ENCODE measurements around the gene RAET1L. TPM values are rescaled to one million over a fixed set of nuclear protein-coding genes. Genes with fewer than 3 reads are reported as not detected.

RAET1L gene
- total and polyA plus RNA-seq, 3 donors from 2014 or later = 0.43 TPM; not detected in 2

DNA sequence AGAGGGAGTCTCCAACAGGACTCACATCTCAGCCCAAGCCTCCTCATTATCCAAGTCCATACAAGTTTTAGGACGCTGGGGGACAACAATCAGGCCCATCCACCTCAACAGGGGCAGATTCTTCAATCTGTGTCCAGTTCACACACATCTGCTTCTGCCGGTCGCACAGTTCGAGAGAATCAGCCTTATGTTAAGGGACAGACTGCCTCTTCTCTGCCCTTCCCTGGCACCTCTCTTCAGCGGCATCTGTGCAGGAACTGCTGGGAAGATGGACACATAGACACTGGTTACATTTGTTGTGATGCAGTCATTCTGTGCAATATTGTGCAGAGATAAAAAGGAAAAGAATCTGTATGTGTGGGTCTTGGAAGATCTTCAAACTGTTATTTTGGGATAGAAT is 40.6 kb downstream of the RAET1L start:
- no peak for DNase-seq
- H3K4me1 ChIP-seq = peaks cover 3% of the 10 kb centered on the region
- 54 to 56% methylated on average over 5 of the region's 5 CpGs for WGBS, 2 donors
- no peak overlapping the region for H3K27ac ChIP-seq
- H3K4me3 ChIP-seq = no peak overlapping the region
- no peaks in the 10 kb centered on the region for H3K27me3 ChIP-seq
- intact Hi-C loops (cut with DNase I; ENCODE audit: low total_unique reads) = no loop called here
- no peaks in the 10 kb centered on the region for H3K36me3 ChIP-seq (ENCODE audit: low read depth, missing control alignments)
- no peak for TF ChIP-seq POLR2A (IDR thresholded peaks at IDR 0.05)
- TF ChIP-seq CTCF (IDR thresholded peaks at IDR 0.05) = no peak
- H3K9me3 ChIP-seq = no peaks in the 10 kb centered on the region

- intact Hi-C loops (cut with DNase I; ENCODE audit: low total_unique reads) = no loop called here
- no peak for TF ChIP-seq POLR2A (IDR thresholded peaks at IDR 0.05)
- TF ChIP-seq CTCF (IDR thresholded peaks at IDR 0.05) = no peak
- Histone ChIP-seq H3K4me1 (no peaks in the 10 kb centered on the region), H3K36me3 (ENCODE audit: low read depth, missing control alignments) (no peaks in the 10 kb centered on the region), H3K27ac (no peak overlapping the region), H3K4me3 (no peak overlapping the region), H3K9me3 (no peaks in the 10 kb centered on the region), H3K27me3 (no peaks in the 10 kb centered on the region)
- no peak for DNase-seq
- 23 to 26% methylated on average over 9 of the region's 9 CpGs for WGBS, 2 donors
Measured at GRCh38 chr6:149983145-149983544, 42.2 kb downstream of the RAET1L start.

DNA sequence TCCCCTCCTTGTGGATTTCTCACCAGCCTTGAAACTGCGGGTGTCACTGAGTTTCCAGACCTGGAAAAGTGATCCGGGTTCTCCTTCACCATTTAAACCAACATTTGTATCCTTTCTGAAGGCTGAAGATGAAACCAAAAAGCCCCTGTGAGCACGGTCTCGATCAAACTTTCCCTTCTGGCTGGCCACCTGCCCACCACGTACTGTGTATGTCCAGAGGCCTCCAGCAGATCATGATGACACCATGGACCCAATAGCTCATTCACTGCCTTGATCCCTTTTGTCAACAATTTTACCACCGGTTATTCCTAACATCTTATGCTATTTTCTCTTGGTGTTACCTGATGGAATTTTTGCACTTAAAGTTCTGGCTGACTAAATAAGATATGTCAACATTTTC is 46.0 kb downstream of the RAET1L start:
- no peak for TF ChIP-seq POLR2A (IDR thresholded peaks at IDR 0.05)
- no peak for TF ChIP-seq CTCF (IDR thresholded peaks at IDR 0.05)
- Histone ChIP-seq H3K4me3 (no peak overlapping the region), H3K9me3 (no peaks in the 10 kb centered on the region), H3K27me3 (no peaks in the 10 kb centered on the region), H3K27ac (no peak overlapping the region), H3K36me3 (ENCODE audit: low read depth, missing control alignments) (no peaks in the 10 kb centered on the region), H3K4me1 (no peaks in the 10 kb centered on the region)
- intact Hi-C loops (cut with DNase I; ENCODE audit: low total_unique reads) = no loop called here
- DNase-seq = no peak
- 79 to 84% methylated on average over 6 of the region's 6 CpGs for WGBS, 2 donors

GRCh38 chr6:149978610-149979009 is 46.7 kb downstream of the RAET1L start:
- H3K9me3 ChIP-seq = no peaks in the 10 kb centered on the region
- DNase-seq = no peak
- no peak overlapping the region for H3K27ac ChIP-seq
- H3K4me1 ChIP-seq = no peaks in the 10 kb centered on the region
- H3K4me3 ChIP-seq = no peak overlapping the region
- intact Hi-C loops (cut with DNase I; ENCODE audit: low total_unique reads) = no loop called here
- no peak for TF ChIP-seq POLR2A (IDR thresholded peaks at IDR 0.05)
- no peak for TF ChIP-seq CTCF (IDR thresholded peaks at IDR 0.05)
- no peaks in the 10 kb centered on the region for H3K27me3 ChIP-seq
- H3K36me3 ChIP-seq (ENCODE audit: low read depth, missing control alignments) = no peaks in the 10 kb centered on the region

DNA sequence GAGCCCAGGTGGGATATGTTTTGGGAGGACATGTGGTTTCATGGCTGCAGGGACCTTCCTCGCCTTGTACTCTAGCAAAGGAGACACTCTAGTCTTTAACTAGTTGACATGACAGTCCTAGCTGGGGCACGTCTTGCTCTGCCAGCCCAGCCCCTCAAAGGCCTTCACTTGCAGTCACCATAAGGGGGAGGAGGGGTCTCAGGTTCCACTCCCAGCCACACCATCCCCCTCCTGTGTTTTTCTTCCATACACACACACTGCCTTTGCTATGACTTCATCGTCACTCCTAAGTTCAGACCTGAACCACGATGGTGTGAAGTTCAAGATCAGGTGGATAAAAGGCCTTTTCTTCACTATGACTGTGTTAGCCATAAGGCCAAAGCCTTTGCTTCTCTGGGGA is 48.1 kb downstream of the RAET1L start:
- Histone ChIP-seq H3K27me3 (no peaks in the 10 kb centered on the region), H3K4me3 (no peak overlapping the region), H3K36me3 (ENCODE audit: low read depth, missing control alignments) (no peaks in the 10 kb centered on the region), H3K9me3 (no peaks in the 10 kb centered on the region), H3K27ac (no peak overlapping the region), H3K4me1 (no peaks in the 10 kb centered on the region)
- no peak for DNase-seq
- WGBS, 2 donors = 82 to 87% methylated on average over 4 of the region's 4 CpGs
- no peak for TF ChIP-seq POLR2A (IDR thresholded peaks at IDR 0.05)
- TF ChIP-seq CTCF (IDR thresholded peaks at IDR 0.05) = no peak
- intact Hi-C loops (cut with DNase I; ENCODE audit: low total_unique reads) = no loop called here

Measured in testis (tissue), 3 donors.